Cardiac septum (tissue), 1 donor: ENCODE data around the gene CACNA1H. TPM values are rescaled to one million over a fixed set of nuclear protein-coding genes. Genes with fewer than 3 reads are reported as not detected.
"Not testable (repeated sequence)": the region's sequence is repeated elsewhere in the genome, so short reads cannot be mapped to it uniquely, and the experiment has no call there.

Experiments
- DNase-seq: peaks from one replicate; pipeline ENCODE4 v3.0.0-alpha.2; 2020; ENCODE audit warnings: low spot score
- intact Hi-C: fragments of 100-400 bp; cut with DNase I; formaldehyde crosslinking; loops from one replicate; pipeline ENCODE4 v1.14.0; 2022
- total RNA-seq: library from RNA; stranded (reverse); fragmentation: NEBNext Ultra II Directional; extraction: Animal tissue kit (Norgen Biotek cat#: 25700); gene quantifications from one replicate; pipeline ENCODE4 v1.2.1, GENCODE V29; 2021
- donor health status: DM: no; HTN: no; CAD: no.

CACNA1H gene
- total RNA-seq, 1 donor from 2014 or later, result 4.7 TPM

GRCh38 chr16:1182950-1183907 is 30.3 kb downstream of the CACNA1H start:
- intact Hi-C loops, result no loop called here

GRCh38 chr16:1184156-1184868 is 31.4 kb downstream of the CACNA1H start:
- DNase-seq, result no peak
- intact Hi-C loops, result no loop called here

More at GRCh38 chr16:1182950-1183907, 30.3 kb downstream of the CACNA1H start:
- no peak for DNase-seq

- DNase-seq, result no peak
- intact Hi-C loops, result no loop called here
Observed at GRCh38 chr16:1184980-1185379, 32.1 kb downstream of the CACNA1H start.

- DNase-seq, intact Hi-C loops: not testable (repeated sequence)
Observed at GRCh38 chr16:1185460-1186207, 32.7 kb downstream of the CACNA1H start.

GRCh38 chr16:1188432-1189189 is 35.7 kb downstream of the CACNA1H start:
- intact Hi-C loops, result no loop called here
- no peak for DNase-seq

GRCh38 chr16:1189455-1189854 is 36.5 kb downstream of the CACNA1H start:
- intact Hi-C loops, result no loop called here
- DNase-seq, result no peak

- not testable (repeated sequence) for DNase-seq
- intact Hi-C loops, result loop anchor here (10.0 kb wide), 1 partner anchor 376 kb away; no protein-coding TSS in a partner anchor
Observed at GRCh38 chr16:1190789-1191188, 37.9 kb downstream of the CACNA1H start.

GRCh38 chr16:1192384-1193073 is 39.6 kb downstream of the CACNA1H start:
- intact Hi-C loops, result loop anchor here (10.0 kb wide), 1 partner anchor 378 kb away; no protein-coding TSS in a partner anchor

GRCh38 chr16:1193143-1193824 is 40.4 kb downstream of the CACNA1H start:
- DNase-seq, result no peak
- intact Hi-C loops, result loop anchor here (10.0 kb wide), 1 partner anchor 378 kb away; no protein-coding TSS in a partner anchor

More at GRCh38 chr16:1192384-1193073, 39.6 kb downstream of the CACNA1H start:
- DNase-seq, result no peak

- intact Hi-C loops, result loop anchor here (1.0 to 10.0 kb wide), 2 partner anchors 88 to 379 kb away; no protein-coding TSS in a partner anchor
- DNase-seq, result no peak
Observed at GRCh38 chr16:1193825-1194581, 41.1 kb downstream of the CACNA1H start.

GRCh38 chr16:1194665-1195392 is 41.9 kb downstream of the CACNA1H start:
- intact Hi-C loops, result loop anchor here (1.0 to 10.0 kb wide), 2 partner anchors 89 to 380 kb away; no protein-coding TSS in a partner anchor

GRCh38 chr16:1195393-1195666 is 42.4 kb downstream of the CACNA1H start:
- no peak for DNase-seq
- intact Hi-C loops, result loop anchor here (10.0 kb wide), 1 partner anchor 381 kb away; no protein-coding TSS in a partner anchor

More at GRCh38 chr16:1194665-1195392, 41.9 kb downstream of the CACNA1H start:
- no peak for DNase-seq

GRCh38 chr16:1196494-1196893 is 43.6 kb downstream of the CACNA1H start:
- DNase-seq, result no peak
- intact Hi-C loops, result loop anchor here (10.0 kb wide), 1 partner anchor 382 kb away; no protein-coding TSS in a partner anchor

GRCh38 chr16:1197237-1197866 is 44.4 kb downstream of the CACNA1H start:
- intact Hi-C loops, result loop anchor here (10.0 kb wide), 1 partner anchor 383 kb away; no protein-coding TSS in a partner anchor
- no peak for DNase-seq

- intact Hi-C loops, result loop anchor here (10.0 kb wide), 1 partner anchor 383 kb away; no protein-coding TSS in a partner anchor
Observed at GRCh38 chr16:1198194-1198593, 45.3 kb downstream of the CACNA1H start.

More at GRCh38 chr16:1198194-1198593, 45.3 kb downstream of the CACNA1H start:
- no peak for DNase-seq
